Measurements from ENCODE around the gene B4GALNT3. TPM values are rescaled to one million over a fixed set of nuclear protein-coding genes. Genes with fewer than 3 reads are reported as not detected.
A peak's percentile ranks its signal among the peaks of the same experiment; 100 is the strongest.

B4GALNT3 gene
- total RNA-seq, 4 donors from 2014 or later = 9.7 to 45.3 (median 18.4) TPM

GRCh38 chr12:526089-526488, 66.3 kb downstream of the B4GALNT3 start:
- intact Hi-C loops (cut with DNase I) = no loop called here
- 54 to 78% methylated on average over 5 to 6 of the region's 6 CpGs for WGBS, 2 donors
- Histone ChIP-seq H3K27me3 (peaks cover 0 to 4% (median 0%) of the 10 kb centered on the region in 4 donors), H3K4me1 (peaks cover 3 to 20% (median 4%) of the 10 kb centered on the region in 3 donors), H3K36me3 (no peaks in the 10 kb centered on the region), H3K27ac (no peak overlapping the region), H3K4me3 (no peak overlapping the region), H3K9me3 (no peaks in the 10 kb centered on the region)
- no peak for DNase-seq
- TF ChIP-seq CTCF (IDR thresholded peaks at IDR 0.05) (no peak), POLR2A (IDR thresholded peaks at IDR 0.05) (no peak)

GRCh38 chr12:527241-527640, 67.5 kb downstream of the B4GALNT3 start:
- no peak for DNase-seq
- Histone ChIP-seq H3K27ac (no peak overlapping the region), H3K36me3 (no peaks in the 10 kb centered on the region), H3K4me3 (no peak overlapping the region), H3K27me3 (no peaks in the 10 kb centered on the region), H3K9me3 (peaks cover 0 to 4% (median 0%) of the 10 kb centered on the region in 3 donors), H3K4me1 (peaks cover 4 to 31% (median 10%) of the 10 kb centered on the region in 3 donors)
- intact Hi-C loops (cut with DNase I) = no loop called here
- WGBS, 2 donors = 71% methylated on average over 2 of the region's 7 CpGs; no CpG with 5 or more reads in 1 of the 2 donors
- no peak for TF ChIP-seq CTCF (IDR thresholded peaks at IDR 0.05)
- TF ChIP-seq POLR2A (IDR thresholded peaks at IDR 0.05) = no peak

DNA sequence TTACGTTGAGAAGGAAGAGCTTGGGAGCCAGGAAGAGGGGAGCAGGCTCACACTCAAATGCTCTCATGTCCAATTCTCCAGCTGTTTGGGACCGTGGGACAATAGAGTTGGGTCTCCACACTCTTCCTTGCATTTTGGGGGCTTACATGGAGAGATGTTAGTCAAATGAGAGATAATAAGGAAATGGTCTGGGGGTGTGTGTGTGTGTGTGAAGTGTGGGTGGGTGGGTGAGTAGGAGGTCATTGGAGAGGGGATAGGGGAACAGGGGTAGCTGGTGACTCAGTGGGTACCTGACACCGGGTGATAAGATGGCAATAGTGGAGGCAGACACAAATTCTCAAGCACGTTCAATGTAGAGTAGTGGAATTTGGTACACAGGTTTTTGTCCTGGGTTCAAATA, 68.0 kb downstream of the B4GALNT3 start:
- Histone ChIP-seq H3K27ac (no peak overlapping the region), H3K36me3 (no peaks in the 10 kb centered on the region), H3K27me3 (no peaks in the 10 kb centered on the region), H3K9me3 (peaks cover 0 to 9% (median 0%) of the 10 kb centered on the region in 3 donors), H3K4me3 (no peak overlapping the region), H3K4me1 (peaks cover 4 to 36% (median 15%) of the 10 kb centered on the region in 3 donors)
- WGBS, 2 donors = 83 to 95% methylated on average over 4 of the region's 4 CpGs
- intact Hi-C loops (cut with DNase I) = no loop called here
- TF ChIP-seq POLR2A (IDR thresholded peaks at IDR 0.05) (no peak), CTCF (IDR thresholded peaks at IDR 0.05) (no peak)
- no peak for DNase-seq

GRCh38 chr12:530308-530707, 70.6 kb downstream of the B4GALNT3 start:
- Histone ChIP-seq H3K4me3 (no peak overlapping the region), H3K4me1 (peaks cover 4 to 40% (median 22%) of the 10 kb centered on the region in 3 donors), H3K27ac (peak overlapping the region; percentile 77 to 89 (median 84)), H3K9me3 (peaks cover 0 to 9% (median 0%) of the 10 kb centered on the region in 3 donors), H3K27me3 (peaks cover 0 to 10% (median 0%) of the 10 kb centered on the region in 4 donors), H3K36me3 (no peaks in the 10 kb centered on the region)
- whole genome bisulfite sequencing, 2 donors = 47 to 55% methylated on average over 5 to 6 of the region's 6 CpGs
- no peak for DNase-seq
- intact Hi-C loops (cut with DNase I) = no loop called here
- TF ChIP-seq CTCF (IDR thresholded peaks at IDR 0.05) (no peak), POLR2A (IDR thresholded peaks at IDR 0.05) (no peak)

DNA sequence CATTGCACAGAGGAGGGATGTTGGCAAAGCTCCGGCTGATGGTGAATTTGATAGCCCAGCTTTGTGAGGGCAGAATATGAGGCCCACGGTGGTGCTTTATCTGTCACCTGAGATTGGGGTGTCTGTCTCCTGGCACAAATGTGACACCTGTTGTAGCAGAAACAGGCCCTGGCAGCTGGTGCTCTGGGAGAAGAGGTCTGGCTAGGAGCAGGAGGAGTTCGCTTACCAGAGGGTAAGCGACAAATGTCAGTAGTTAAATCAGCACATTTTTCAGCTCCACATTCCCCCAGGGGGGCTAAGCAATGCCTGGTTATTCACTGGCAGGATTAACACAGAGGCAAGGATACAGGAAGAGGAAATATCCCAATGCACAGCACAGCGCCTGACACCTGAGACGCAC, 71.1 kb downstream of the B4GALNT3 start:
- Histone ChIP-seq H3K27ac (peak overlapping the region; percentile 77 to 89 (median 84)), H3K4me3 (no peak overlapping the region), H3K27me3 (peaks cover 0 to 15% (median 0%) of the 10 kb centered on the region in 4 donors), H3K9me3 (peaks cover 0 to 9% (median 0%) of the 10 kb centered on the region in 3 donors), H3K36me3 (no peaks in the 10 kb centered on the region), H3K4me1 (peaks cover 4 to 40% (median 22%) of the 10 kb centered on the region in 3 donors)
- intact Hi-C loops (cut with DNase I) = no loop called here
- WGBS, 2 donors = 56 to 78% methylated on average over 6 of the region's 6 CpGs
- no peak for DNase-seq
- no peak for TF ChIP-seq POLR2A (IDR thresholded peaks at IDR 0.05)
- no peak for TF ChIP-seq CTCF (IDR thresholded peaks at IDR 0.05)
